Fibroblast of skin of right biceps (primary cell): ENCODE measurements around the gene CORO1C.

Experiments used
- DNase-seq: peaks from one replicate; pipeline ENCODE4 v3.0.0-alpha.2; 2013

Gene CORO1C

DNA sequence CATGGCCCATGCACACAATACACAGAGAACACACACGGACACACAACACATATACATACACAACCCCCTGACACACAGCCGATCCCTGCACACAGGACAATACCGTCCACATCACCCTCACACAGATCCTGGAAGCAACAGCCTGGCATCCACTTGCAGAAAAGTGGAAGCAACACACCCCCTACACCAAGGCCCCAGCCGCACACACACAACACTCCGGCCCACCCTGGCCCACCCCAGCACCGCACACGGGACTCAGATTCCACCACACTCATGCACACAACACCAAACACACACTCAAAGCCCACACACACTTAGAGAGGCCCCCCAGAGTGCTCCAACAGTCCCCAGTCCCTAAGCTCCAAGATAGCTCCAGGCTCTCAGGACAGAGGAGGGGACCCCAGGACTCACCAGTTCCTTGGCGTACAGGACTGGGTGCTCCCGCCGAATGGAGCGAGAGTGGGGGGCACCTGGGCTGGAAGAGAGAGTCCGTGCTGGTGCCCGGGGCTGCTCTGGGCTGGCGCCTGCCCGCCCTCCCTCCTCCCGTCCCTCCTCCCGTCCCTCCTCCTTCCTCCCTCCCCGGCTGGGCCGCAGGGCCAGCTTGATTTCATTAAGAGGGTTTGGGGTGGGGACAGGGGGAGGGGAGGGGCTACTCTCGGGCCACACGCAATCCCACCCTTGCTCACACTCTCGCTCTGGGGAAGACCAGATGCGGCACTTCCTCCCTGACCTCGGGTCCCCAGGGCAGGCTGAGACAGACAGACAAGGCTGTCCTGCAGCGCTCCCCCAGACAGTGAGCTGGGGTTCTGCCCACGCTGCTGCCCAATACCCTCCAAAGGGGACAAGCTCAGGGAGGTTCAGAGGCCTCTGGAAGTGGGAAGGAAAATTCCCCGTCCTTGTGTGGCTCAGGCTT lies 133.5 kb downstream of the CORO1C start, which contains the start of gene TMEM119:
Gene TMEM119 (minus strand): TSS at position 526 of the 913 bp plus-strand sequence. CDS start 5,701 bp downstream, outside the sequence.
- DNase-seq, result peak; percentile 90

DNA sequence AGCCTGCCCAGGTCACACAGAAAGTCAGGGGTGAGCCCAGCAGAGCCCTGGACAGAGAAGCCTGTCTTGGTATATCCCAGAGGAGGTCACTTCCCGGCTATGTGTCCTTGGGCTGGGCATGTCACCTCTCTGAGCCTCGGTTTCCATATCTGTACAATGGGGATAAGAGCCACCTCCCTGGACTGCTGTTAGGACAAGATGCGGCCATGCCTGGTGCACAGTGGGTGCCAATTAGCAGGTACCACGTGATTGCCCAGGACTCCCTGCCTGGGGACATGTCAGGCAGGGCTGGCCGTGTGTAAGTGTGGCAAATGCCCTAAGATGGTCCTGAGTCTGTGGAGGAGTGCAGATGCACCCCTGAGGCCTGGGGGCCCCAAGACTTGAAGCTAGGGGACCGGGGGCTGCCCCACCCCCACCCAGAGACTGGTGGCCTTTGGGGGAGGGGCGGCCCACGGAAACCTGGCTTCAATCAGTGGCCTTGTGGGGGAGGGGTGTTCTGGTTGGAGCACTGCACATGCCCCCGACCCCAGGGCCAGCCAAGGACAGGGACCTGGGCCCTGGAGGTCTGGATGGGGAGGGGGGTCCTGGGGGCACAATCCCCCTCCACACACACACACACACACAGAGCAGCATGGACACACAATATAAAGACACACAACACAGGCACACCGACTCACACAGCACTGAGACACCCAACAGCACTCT lies 134.3 kb downstream of the CORO1C start:
- DNase-seq, result no peak

DNA sequence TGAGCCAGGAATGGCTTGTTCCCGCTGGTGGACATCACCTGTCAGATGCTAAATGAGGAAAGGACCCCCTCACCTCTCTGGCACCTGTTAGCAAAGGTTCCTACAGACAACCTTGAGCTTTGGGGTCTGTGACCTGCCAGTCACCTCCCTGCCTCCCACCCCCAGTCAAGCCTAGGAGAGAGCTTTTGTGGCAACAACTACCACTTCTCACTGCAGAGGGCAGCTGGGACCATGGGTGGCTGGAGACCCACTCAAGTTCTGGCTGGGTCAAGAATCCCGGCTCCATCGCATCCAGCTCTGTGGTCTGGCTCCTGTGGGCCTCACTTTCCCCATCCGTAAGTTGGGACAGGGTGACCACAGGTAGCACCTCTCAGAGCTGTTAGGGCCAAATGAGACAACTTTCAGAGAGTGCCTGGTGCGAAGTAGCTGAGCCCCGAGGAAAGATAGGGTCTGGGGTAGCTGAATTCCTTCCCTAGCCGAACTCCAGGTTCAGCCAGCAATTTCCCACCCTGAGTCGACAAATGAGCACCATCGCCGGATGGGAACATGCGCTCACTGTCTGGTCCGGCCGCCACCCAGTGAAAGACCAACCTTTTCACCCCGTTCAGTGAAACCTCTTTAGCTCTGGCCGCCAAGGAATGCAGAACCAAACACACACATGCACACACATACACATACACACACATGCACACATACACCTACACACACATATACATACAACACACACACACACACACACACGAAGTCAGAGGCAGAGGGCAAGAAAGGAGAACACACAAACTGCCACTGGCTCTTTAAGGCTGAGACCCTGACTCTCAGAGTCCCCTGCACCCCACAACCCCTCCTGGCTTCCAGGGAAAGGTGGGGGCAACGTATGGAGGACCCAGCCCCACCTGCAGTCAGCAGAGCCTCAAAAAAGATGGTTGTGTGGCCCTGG lies 135.3 kb downstream of the CORO1C start:
- DNase-seq, result no peak
